SK-N-DZ (cell line): ENCODE results near the gene TTLL5.

Source experiments
- DNase-seq: peaks from one replicate; pipeline ENCODE4 v3.0.0-alpha.2; 2015; ENCODE audit warnings: low spot score

TTLL5 gene

DNA sequence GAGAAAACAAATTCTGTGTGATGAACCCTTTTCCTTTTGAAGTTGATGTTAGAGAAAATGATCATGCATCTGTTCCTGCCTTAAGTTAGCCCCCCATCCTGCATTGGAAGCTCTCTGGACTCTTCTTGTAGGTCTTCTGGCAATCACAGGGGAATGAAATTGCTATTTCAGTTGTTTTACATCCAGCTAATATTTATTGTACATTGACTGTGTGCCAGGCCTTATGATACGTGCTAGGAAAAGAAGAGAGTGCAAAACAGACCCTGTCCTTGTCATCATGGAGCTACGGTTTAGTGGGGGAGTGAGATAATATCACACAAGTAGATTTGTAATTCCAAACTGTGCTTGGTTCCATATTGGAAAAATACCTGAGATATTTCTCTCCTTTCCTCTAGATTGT lies 202.2 kb downstream of the TTLL5 start:
- no peak for DNase-seq

GRCh38 chr14:75864352-75864751 lies 203.3 kb downstream of the TTLL5 start:
- DNase-seq, result no peak

GRCh38 chr14:75865531-75865930 lies 204.5 kb downstream of the TTLL5 start:
- DNase-seq, result no peak

GRCh38 chr14:75866970-75867369 lies 205.9 kb downstream of the TTLL5 start:
- no peak for DNase-seq

- DNase-seq, result no peak
Observed at GRCh38 chr14:75871181-75871880, 210.3 kb downstream of the TTLL5 start.

DNA sequence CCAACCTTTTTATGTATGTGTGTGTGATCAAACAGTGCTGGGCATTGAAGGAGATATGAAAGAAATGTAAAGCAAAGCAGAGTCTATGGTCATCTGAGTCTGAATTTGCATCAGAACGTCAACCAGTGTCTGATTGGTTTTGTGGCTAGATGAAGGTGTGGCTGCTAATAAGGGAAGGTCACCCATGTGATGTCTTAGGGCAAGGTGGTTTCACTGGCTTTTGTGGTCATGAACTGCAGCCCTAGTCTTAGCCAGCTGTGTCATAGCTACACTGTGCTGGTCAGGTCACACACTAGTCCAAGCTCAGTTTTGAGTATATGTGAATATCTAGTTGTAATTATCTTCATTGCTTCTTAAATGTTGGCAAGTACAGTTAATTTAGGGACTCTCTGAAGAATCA lies 214.9 kb downstream of the TTLL5 start:
- no peak for DNase-seq

DNA sequence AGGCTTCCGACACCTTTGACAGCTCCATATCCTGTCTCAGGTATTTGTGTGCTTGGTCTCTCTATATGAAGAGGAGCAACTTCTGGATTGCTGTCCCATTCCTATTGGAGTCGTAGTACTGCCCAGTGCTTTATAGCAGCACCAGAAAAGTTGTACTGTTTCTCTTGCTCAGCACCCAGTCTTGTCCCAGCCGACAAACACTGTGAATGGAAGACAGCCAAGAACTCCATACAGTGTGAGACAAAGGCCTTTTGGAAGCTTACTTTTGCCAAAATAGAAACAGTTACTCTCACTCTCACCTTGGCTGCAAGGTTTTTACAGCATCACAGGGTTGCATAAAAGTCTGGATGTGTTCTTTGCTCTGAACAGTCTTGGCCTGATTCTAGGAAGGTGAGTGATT lies 215.5 kb downstream of the TTLL5 start:
- DNase-seq, result no peak

- DNase-seq, result no peak
Observed at GRCh38 chr14:75877292-75877691, 216.2 kb downstream of the TTLL5 start.

GRCh38 chr14:75877884-75878283 lies 216.8 kb downstream of the TTLL5 start:
- no peak for DNase-seq

DNA sequence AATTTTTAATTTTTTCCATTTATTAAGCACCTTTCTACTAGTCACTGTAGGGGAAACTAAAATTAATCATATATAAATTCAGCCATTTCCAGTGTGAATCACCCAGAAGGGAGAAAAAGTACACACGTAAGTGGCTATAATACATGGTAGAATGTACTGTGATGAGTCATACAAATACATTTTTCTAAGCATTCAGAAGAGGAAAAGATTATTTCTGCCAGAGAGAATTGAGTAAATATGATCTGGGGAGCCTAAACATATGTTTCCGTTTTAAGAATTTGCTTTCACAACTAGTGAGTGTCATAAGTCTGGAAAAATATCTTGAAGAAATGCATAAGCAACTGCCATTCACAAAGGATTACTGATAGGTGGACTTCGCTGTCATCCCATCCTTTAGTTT lies 218.0 kb downstream of the TTLL5 start:
- DNase-seq, result no peak

GRCh38 chr14:75880512-75880911 lies 219.5 kb downstream of the TTLL5 start:
- no peak for DNase-seq

DNA sequence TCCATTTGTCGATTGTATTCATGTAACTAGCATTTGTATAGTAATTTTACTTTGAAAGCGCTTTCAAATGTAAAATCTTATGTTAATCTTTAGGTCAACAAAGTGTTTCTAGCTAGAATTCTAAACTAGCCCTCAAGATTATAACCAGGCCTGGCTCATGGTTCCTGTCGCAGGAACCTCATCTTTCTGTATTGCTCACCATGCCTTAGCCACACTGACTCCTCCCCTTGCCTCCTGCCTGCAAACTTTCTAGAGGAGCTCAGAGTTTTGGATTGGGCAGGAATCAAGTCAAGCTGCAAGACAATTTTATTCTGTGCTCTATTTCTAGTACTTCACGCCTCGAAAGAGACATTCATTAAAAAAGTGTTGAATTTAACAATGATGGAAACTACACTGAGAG lies 220.9 kb downstream of the TTLL5 start:
- DNase-seq, result no peak

- no peak for DNase-seq
Observed at GRCh38 chr14:75884198-75884611, 223.2 kb downstream of the TTLL5 start.

DNA sequence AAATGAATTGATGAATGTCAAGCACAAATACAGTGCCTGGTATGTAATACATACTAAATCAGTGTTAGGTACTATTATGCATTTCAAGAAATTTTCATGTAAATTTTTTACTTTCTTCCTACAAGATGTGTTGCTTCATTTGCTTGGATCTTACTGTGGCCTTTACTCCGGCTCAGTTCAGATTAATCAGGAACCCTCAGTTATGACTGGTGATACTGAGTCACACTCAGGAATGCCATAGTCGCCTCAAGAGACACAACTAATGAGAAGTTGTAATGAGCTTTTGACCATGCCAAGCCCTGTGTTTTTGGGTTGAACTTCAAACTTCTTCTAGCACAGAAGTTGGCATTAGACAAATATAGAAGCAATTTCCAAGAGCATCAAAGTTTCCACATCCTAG lies 224.8 kb downstream of the TTLL5 start:
- no peak for DNase-seq

DNA sequence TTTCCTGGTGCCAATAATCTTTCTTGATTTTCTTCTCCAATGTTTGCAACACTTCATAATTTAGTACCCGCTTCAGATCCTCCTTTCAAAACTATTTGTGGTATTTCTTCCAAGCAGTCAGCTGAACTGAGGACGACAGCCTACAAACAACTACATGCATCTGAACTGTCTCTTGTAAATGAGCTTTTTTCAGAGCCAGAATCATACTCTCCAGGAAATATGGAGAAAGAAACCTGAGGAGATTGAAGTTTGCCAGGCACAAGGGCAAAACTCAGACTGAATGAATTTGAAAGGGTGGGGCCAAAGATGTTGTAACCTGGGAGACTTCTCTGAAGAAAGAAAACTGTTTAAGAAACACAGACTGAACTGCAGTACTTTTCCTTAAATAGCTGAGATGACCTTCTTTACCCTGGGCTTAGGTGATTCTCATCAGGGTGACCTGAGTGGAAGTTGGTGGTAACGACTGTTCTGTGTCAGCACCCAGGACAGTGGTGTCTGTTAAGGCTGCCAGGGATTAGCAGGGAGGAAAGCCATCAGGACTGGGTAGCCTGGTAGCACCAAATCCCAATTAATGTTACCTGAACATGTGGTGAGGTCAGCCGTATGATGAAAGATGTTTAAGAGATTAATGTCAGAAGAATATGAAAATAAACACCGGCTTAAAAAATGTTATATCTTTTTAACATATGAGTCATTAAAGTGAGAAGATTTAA lies 225.7 kb downstream of the TTLL5 start:
- DNase-seq, result no peak

- DNase-seq, result no peak
Observed at GRCh38 chr14:75888945-75889344, 227.9 kb downstream of the TTLL5 start.

- no peak for DNase-seq
Observed at GRCh38 chr14:75896341-75896740, 235.3 kb downstream of the TTLL5 start.

DNA sequence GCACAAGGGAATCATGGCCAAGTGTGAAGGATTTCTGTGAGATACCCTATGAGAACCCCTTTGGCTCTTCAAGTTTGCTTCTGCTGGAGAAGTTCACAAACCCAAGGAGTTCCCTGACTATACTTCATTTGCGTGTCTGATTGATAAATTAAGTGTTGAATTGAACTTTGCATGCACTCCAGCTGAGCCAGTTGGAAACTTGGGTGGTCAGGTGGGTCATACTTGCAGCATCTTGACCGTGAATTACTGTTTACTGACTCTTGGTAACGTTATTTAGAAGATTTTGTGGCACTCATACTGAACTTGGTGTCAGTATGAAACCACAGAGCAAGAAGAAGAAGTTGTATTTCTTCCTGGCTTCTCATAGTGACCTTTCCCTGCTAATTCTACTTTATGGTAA lies 243.3 kb downstream of the TTLL5 start:
- DNase-seq, result no peak

DNA sequence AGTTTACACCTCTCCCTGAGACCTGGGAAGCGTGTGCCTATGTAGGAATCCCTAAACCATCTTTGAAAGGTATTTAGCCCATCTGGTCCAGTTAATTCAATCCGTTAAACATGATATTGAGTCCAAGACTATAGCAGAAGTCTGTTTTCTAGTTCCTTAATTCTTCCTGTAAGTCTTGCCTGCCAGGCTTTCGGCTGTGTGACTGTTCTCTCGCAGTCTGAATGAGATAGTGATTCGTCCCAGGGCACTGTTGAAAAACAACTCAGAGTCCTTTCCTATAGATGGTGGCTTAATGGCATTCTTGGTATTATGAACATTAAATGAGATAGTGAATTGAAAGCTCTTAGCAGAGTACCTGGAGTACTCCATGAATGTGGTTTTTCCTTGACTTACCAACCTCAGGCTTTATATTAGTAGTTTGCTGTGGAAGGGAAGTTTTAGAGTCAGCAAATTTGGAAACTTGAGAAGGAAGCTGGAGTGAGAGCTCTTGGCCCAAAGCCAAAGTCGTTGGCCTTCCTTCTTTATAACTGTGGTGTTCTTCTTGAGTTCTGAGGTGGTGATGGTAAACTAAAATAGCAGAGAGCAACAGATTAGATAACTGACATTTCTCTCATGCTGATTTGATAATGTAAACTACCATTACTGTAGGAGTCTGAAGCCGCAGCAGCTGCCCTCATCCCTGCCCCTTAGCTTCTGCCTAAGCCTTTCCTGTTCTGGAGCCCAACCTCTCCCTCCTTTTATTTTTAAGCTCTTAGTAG lies 244.3 kb downstream of the TTLL5 start:
- no peak for DNase-seq

GRCh38 chr14:75906228-75906627 lies 245.2 kb downstream of the TTLL5 start:
- no peak for DNase-seq

- peak; percentile 33 for DNase-seq
Observed at GRCh38 chr14:75906680-75907280, 245.7 kb downstream of the TTLL5 start.

GRCh38 chr14:75907756-75908359 lies 246.8 kb downstream of the TTLL5 start:
- no peak for DNase-seq
